Neural cell (in vitro differentiated cells): Measurements from ENCODE around the gene RHOT1. TPM values are rescaled to one million over a fixed set of nuclear protein-coding genes. Genes with fewer than 3 reads are reported as not detected.

Source experiments
- H2AFZ ChIP-seq: fragments of 200-600, 300-800 bp; sonication (generic), shearing (Covaris generic); 2 replicates; pipeline ENCODE4 v1.6.0; 2014; ENCODE audit warnings: low read depth, mild to moderate bottlenecking, antibody characterized with exemption, low read length, moderate library complexity
- H3F3A ChIP-seq: fragments of 200-600 bp; shearing (Covaris generic); 2 replicates; pipeline ENCODE4 v1.6.1; 2016; ENCODE audit warnings: mild to moderate bottlenecking, moderate library complexity, mixed read lengths, antibody characterized with exemption, low read length; ENCODE audit not compliant: insufficient read depth, poor library complexity, severe bottlenecking
- H3K27ac ChIP-seq: fragments of 200-600, 300-800 bp; sonication (generic), shearing (Covaris generic); 2 replicates; pipeline ENCODE4 v1.5.1; 2014; ENCODE audit warnings: mild to moderate bottlenecking, low read length, moderate library complexity
- H3K27me3 ChIP-seq: fragments of 300-800, 200-600 bp; sonication (generic), shearing (Covaris generic); 2 replicates; pipeline ENCODE4 v1.6.0; 2014; ENCODE audit warnings: mild to moderate bottlenecking, low read depth, low read length, moderate library complexity; ENCODE audit not compliant: insufficient read depth
- H3K36me3 ChIP-seq: fragments of 300-800, 200-600 bp; sonication (generic), shearing (Covaris generic); 2 replicates; pipeline ENCODE4 v1.5.1; 2014; ENCODE audit warnings: mild to moderate bottlenecking, antibody characterized with exemption, low read length, moderate library complexity; ENCODE audit not compliant: insufficient read depth
- H3K4me2 ChIP-seq: fragments of 300-800, 200-600 bp; sonication (generic), shearing (Covaris generic); 2 replicates; pipeline ENCODE4 v1.6.0; 2014; ENCODE audit warnings: mild to moderate bottlenecking, low read length
- H3K4me3 ChIP-seq: fragments of 300-800, 200-600 bp; sonication (generic), shearing (Covaris generic); 2 replicates; pipeline ENCODE4 v1.5.1; 2014; ENCODE audit warnings: mild to moderate bottlenecking, low read length, moderate library complexity
- H3K79me2 ChIP-seq: fragments of 200-600 bp; shearing (Covaris generic); replicated peaks from 2 replicates; pipeline ENCODE4 v1.6.0; 2014; ENCODE audit warnings: mild to moderate bottlenecking, low read length, moderate library complexity; ENCODE audit not compliant: insufficient read depth
- H3K9ac ChIP-seq: fragments of 300-800, 200-600 bp; sonication (generic), shearing (Covaris generic); 2 replicates; pipeline ENCODE4 v1.6.1; 2016; ENCODE audit warnings: mild to moderate bottlenecking, low read length, mixed read lengths
- H3K9me2 ChIP-seq: fragments of 200-600 bp; shearing (Covaris generic); 2 replicates; pipeline ENCODE4 v1.6.1; 2016; ENCODE audit warnings: mild to moderate bottlenecking, low read length, mixed read lengths; ENCODE audit not compliant: insufficient read depth
- H3K9me3 ChIP-seq: fragments of 200-600, 300-800 bp; sonication (generic), shearing (Covaris generic); 2 replicates; pipeline ENCODE4 v1.6.1; 2016; ENCODE audit warnings: mild to moderate bottlenecking, mixed run types, low read length, moderate library complexity, mixed read lengths
- H4K20me1 ChIP-seq: fragments of 200-600 bp; shearing (Covaris generic); 2 replicates; pipeline ENCODE4 v1.6.1; 2016; ENCODE audit warnings: mild to moderate bottlenecking, mixed run types; ENCODE audit not compliant: insufficient read depth
- EP300 ChIP-seq: fragments of 450-650 bp; conservative IDR thresholded peaks from 2 replicates; pipeline ENCODE4 v1.6.1; 2014; ENCODE audit warnings: antibody characterized with exemption, mild to moderate bottlenecking, moderate library complexity; ENCODE audit not compliant: poor library complexity, severe bottlenecking
- EZH2 ChIP-seq: fragments of 200-600, 300-800 bp; shearing (Covaris generic), sonication (generic); IDR thresholded peaks from 2 replicates; pipeline ENCODE4 v1.6.1; 2014; ENCODE audit warnings: antibody characterized with exemption, low read length, borderline replicate concordance, mild to moderate bottlenecking; ENCODE audit not compliant: insufficient read depth, poor library complexity, severe bottlenecking
- MXI1 ChIP-seq: fragments of 450-650 bp; conservative IDR thresholded peaks from 2 replicates; pipeline ENCODE4 v1.6.1; 2014; ENCODE audit warnings: antibody characterized with exemption, mild to moderate bottlenecking; ENCODE audit not compliant: poor library complexity, severe bottlenecking
- POLR2AphosphoS5 ChIP-seq: IDR thresholded peaks from 2 replicates; pipeline ENCODE4 v1.6.1; 2012
- RAD21 ChIP-seq: fragments of 450-650 bp; conservative IDR thresholded peaks from 2 replicates; pipeline ENCODE4 v1.6.1; 2014; ENCODE audit warnings: antibody characterized with exemption, mild to moderate bottlenecking, moderate library complexity
- REST ChIP-seq: IDR thresholded peaks from 2 replicates; pipeline ENCODE4 v1.6.1; 2012; ENCODE audit warnings: borderline replicate concordance
- SMC3 ChIP-seq: fragments of 450-650 bp; conservative IDR thresholded peaks from 2 replicates; pipeline ENCODE4 v1.6.1; 2014; ENCODE audit warnings: antibody characterized with exemption, mild to moderate bottlenecking, moderate library complexity; ENCODE audit not compliant: poor library complexity
- TAF1 ChIP-seq: IDR thresholded peaks from 2 replicates; pipeline ENCODE4 v1.6.1; 2012; ENCODE audit warnings: low read depth
- polyA plus RNA-seq: library from polyadenylated mRNA; depleted of rRNA; stranded (reverse); fragments of >200 nt; gene quantifications from 2 replicates; pipeline ENCODE4 v1.2.3, GENCODE V29; 2014
- TF ChIP-seq, protein P1 (sequence below): fragments of 450-650 bp; IDR thresholded peaks from 2 replicates; pipeline ENCODE4 v1.5.1; 2014; ENCODE audit warnings: antibody characterized with exemption, mild to moderate bottlenecking, moderate library complexity; ENCODE audit not compliant: poor library complexity, severe bottlenecking

RHOT1 gene
- polyA plus RNA-seq, 1 donor from 2014 or later, result 99.1 TPM

GRCh38 chr17:32125848-32126153 lies 16.5 kb upstream of the RHOT1 start:
- no peak overlapping the region for H3K27ac ChIP-seq
- H3K4me2 ChIP-seq, result no peak overlapping the region
- TF ChIP-seq RAD21 (no peak), POLR2AphosphoS5 (no peak), MXI1 (no peak), REST (no peak), SMC3 (no peak), EP300 (no peak)
- TF ChIP-seq, protein P1, sequence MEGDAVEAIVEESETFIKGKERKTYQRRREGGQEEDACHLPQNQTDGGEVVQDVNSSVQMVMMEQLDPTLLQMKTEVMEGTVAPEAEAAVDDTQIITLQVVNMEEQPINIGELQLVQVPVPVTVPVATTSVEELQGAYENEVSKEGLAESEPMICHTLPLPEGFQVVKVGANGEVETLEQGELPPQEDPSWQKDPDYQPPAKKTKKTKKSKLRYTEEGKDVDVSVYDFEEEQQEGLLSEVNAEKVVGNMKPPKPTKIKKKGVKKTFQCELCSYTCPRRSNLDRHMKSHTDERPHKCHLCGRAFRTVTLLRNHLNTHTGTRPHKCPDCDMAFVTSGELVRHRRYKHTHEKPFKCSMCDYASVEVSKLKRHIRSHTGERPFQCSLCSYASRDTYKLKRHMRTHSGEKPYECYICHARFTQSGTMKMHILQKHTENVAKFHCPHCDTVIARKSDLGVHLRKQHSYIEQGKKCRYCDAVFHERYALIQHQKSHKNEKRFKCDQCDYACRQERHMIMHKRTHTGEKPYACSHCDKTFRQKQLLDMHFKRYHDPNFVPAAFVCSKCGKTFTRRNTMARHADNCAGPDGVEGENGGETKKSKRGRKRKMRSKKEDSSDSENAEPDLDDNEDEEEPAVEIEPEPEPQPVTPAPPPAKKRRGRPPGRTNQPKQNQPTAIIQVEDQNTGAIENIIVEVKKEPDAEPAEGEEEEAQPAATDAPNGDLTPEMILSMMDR, result no peak
- no peaks in the 10 kb centered on the region for H3K9me3 ChIP-seq
- H4K20me1 ChIP-seq, result no peaks in the 10 kb centered on the region
- no peaks in the 10 kb centered on the region for H3K9me2 ChIP-seq
- H3K4me3 ChIP-seq, result no peak overlapping the region
- no peaks in the 10 kb centered on the region for H3K79me2 ChIP-seq
- no peaks in the 10 kb centered on the region for H3K36me3 ChIP-seq
- no peak overlapping the region for H3K9ac ChIP-seq
- no peaks in the 10 kb centered on the region for H3K27me3 ChIP-seq
- H3F3A ChIP-seq, result no peaks in the 10 kb centered on the region
- H2AFZ ChIP-seq, result no peak overlapping the region

GRCh38 chr17:32126325-32126724 lies 16.0 kb upstream of the RHOT1 start:
- no peak overlapping the region for H3K27ac ChIP-seq
- TF ChIP-seq EP300 (no peak), MXI1 (no peak), POLR2AphosphoS5 (no peak), TAF1 (no peak), EZH2 (no peak), REST (no peak), SMC3 (no peak), RAD21 (no peak)
- TF ChIP-seq, protein P1, result no peak

More at GRCh38 chr17:32126325-32126724, 16.0 kb upstream of the RHOT1 start:
- H2AFZ ChIP-seq, result no peak overlapping the region
- H3K9me3 ChIP-seq, result no peaks in the 10 kb centered on the region
- H3K9ac ChIP-seq, result no peak overlapping the region
- no peaks in the 10 kb centered on the region for H3F3A ChIP-seq
- H3K36me3 ChIP-seq, result no peaks in the 10 kb centered on the region
- no peak overlapping the region for H3K4me3 ChIP-seq
- no peaks in the 10 kb centered on the region for H3K79me2 ChIP-seq
- H4K20me1 ChIP-seq, result no peaks in the 10 kb centered on the region
- H3K4me2 ChIP-seq, result no peak overlapping the region
- H3K9me2 ChIP-seq, result no peaks in the 10 kb centered on the region
- no peaks in the 10 kb centered on the region for H3K27me3 ChIP-seq
